ENCODE measurements around the gene TTLL1.
A peak's percentile ranks its signal among the peaks of the same experiment; 100 is the strongest.
"Not testable (repeated sequence)": the region's sequence is repeated elsewhere in the genome, so short reads cannot be mapped to it uniquely, and the experiment has no call there.

TTLL1 gene

GRCh38 chr22:43060183-43060582 is 29.0 kb downstream of the TTLL1 start:
- DNase-seq: peak; percentile 63 to 72

- no peak for DNase-seq
Observed at GRCh38 chr22:43057641-43058040, 31.6 kb downstream of the TTLL1 start.

- no peak for DNase-seq
Observed at GRCh38 chr22:43053176-43053575, 36.0 kb downstream of the TTLL1 start.

- DNase-seq: no peak
Observed at GRCh38 chr22:43050995-43051394, 38.2 kb downstream of the TTLL1 start.

GRCh38 chr22:43047605-43048004 is 41.6 kb downstream of the TTLL1 start:
- no peak for DNase-seq

- no peak for DNase-seq
Observed at GRCh38 chr22:43044290-43044712, 44.9 kb downstream of the TTLL1 start.

- no peak for DNase-seq
Observed at GRCh38 chr22:43042101-43042780, 47.0 kb downstream of the TTLL1 start.

GRCh38 chr22:43039800-43040199 is 49.4 kb downstream of the TTLL1 start:
- no peak for DNase-seq

- DNase-seq: no peak
Observed at GRCh38 chr22:43038325-43038724, 50.9 kb downstream of the TTLL1 start.

- DNase-seq: no peak
Observed at GRCh38 chr22:43036282-43036829, 52.8 kb downstream of the TTLL1 start.

GRCh38 chr22:43035250-43035649 is 53.9 kb downstream of the TTLL1 start:
- DNase-seq: no peak

- DNase-seq: no peak
Observed at GRCh38 chr22:43031617-43032016, 57.6 kb downstream of the TTLL1 start.

- DNase-seq: no peak
Observed at GRCh38 chr22:43018615-43019014, 70.6 kb downstream of the TTLL1 start.

GRCh38 chr22:43017525-43018460 is 71.4 kb downstream of the TTLL1 start:
- DNase-seq: no peak

GRCh38 chr22:43016150-43016549 is 73.0 kb downstream of the TTLL1 start:
- DNase-seq: not testable (repeated sequence)

- no peak for DNase-seq
Observed at GRCh38 chr22:43015677-43016042, 73.5 kb downstream of the TTLL1 start.

- peak; percentile 99 for DNase-seq
Observed at GRCh38 chr22:43014869-43015676, 74.1 kb downstream of the TTLL1 start, which contains the start of gene PACSIN2. TSS of gene PACSIN2 (minus strand) at chr22:43015149. CDS start at chr22:42912080, 103,069 bp downstream.

- peak; percentile 36 to 39 for DNase-seq
Observed at GRCh38 chr22:43014316-43014868, 74.8 kb downstream of the TTLL1 start.

GRCh38 chr22:43013355-43014315 is 75.6 kb downstream of the TTLL1 start:
- DNase-seq: peak in 1 of 2 experiments; percentile 40

- no peak for DNase-seq
Observed at GRCh38 chr22:43012390-43012789, 76.8 kb downstream of the TTLL1 start.

GRCh38 chr22:43011079-43011478 is 78.1 kb downstream of the TTLL1 start:
- no peak for DNase-seq

Measured in activated CD4-positive, alpha-beta T cell treated with anti-CD3 and anti-CD28 coated beads, Interleukin-2, amount 50 U/mL, for 48 hours (primary cell).